Measurements from ENCODE around the gene RNF220. TPM values are rescaled to one million over a fixed set of nuclear protein-coding genes. Genes with fewer than 3 reads are reported as not detected.

RNF220 gene
- total and polyA plus RNA-seq, 10 donors, result 59.0 to 126 (median 71.7) TPM

DNA sequence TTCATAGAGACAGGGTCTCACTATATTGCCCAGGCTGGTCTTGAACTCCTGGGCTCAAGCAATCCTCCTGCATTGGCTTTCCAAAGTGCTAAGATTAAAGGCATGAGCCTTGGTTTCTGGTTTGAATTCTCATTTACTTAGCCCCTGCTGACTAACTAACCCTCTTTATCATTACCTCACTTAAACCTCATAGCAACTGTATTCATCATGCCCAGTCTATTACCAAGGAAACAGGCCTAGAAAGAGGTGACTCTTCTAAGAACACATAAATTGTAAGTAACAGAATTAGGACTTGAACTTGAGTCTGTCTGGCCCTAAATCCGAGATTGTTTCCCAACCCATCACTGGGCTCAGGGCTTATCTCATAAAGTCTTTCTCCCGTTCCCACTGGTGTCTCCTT, 225.1 kb downstream of the RNF220 start:
- TF ChIP-seq POLR2AphosphoS5 (IDR thresholded peaks at IDR 0.05), result no peak
- TF ChIP-seq, protein P1, sequence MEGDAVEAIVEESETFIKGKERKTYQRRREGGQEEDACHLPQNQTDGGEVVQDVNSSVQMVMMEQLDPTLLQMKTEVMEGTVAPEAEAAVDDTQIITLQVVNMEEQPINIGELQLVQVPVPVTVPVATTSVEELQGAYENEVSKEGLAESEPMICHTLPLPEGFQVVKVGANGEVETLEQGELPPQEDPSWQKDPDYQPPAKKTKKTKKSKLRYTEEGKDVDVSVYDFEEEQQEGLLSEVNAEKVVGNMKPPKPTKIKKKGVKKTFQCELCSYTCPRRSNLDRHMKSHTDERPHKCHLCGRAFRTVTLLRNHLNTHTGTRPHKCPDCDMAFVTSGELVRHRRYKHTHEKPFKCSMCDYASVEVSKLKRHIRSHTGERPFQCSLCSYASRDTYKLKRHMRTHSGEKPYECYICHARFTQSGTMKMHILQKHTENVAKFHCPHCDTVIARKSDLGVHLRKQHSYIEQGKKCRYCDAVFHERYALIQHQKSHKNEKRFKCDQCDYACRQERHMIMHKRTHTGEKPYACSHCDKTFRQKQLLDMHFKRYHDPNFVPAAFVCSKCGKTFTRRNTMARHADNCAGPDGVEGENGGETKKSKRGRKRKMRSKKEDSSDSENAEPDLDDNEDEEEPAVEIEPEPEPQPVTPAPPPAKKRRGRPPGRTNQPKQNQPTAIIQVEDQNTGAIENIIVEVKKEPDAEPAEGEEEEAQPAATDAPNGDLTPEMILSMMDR (IDR thresholded peaks at IDR 0.05 in 8 of 11, conservative IDR thresholded peaks at IDR 0.05 in 3 of 11), result no peak
- no peak for TF ChIP-seq POLR2A (IDR thresholded peaks at IDR 0.05)
- H3K9me3 ChIP-seq, result no peaks in the 10 kb centered on the region
- peaks cover 0 to 25% (median 17%) of the 10 kb centered on the region in 6 donors for H3K36me3 ChIP-seq
- H3K4me1 ChIP-seq, result peaks cover 16 to 37% (median 32%) of the 10 kb centered on the region in 6 donors
- H3K27ac ChIP-seq, result no peak overlapping the region
- no peak for DNase-seq
- 95 to 99% (median 97%) methylated on average over 2 of the region's 2 CpGs for WGBS, 5 donors
- intact Hi-C loops (cut with DNase I; ENCODE audit: low total_unique reads), result no loop called here
- no peak overlapping the region for H3K4me3 ChIP-seq
- H3K27me3 ChIP-seq (replicated peaks in 1 of 7), result no peaks in the 10 kb centered on the region

DNA sequence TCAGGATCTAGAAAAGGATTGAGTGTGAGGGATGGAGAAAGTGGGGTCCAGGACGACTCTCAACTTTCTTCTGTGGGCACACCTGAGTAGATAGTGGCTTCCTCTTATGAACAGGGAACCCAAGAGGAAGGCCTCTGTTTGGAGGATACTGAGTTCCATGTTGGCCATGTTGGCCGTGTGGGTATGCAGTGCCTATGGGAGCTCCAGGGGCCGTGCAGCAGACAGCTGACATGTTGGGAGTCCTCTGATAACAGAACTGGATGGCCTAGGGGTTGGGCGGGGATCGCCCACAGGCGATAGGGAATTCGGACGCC, 226.2 kb downstream of the RNF220 start:
- Histone ChIP-seq H3K27ac (peak overlapping the region; percentile 91 to 98 (median 96)), H3K4me1 (peaks cover 16 to 49% (median 35%) of the 10 kb centered on the region in 6 donors), H3K9me3 (no peaks in the 10 kb centered on the region), H3K36me3 (peaks cover 0 to 37% (median 28%) of the 10 kb centered on the region in 6 donors), H3K4me3 (peak overlapping the region; percentile 68 to 97 (median 88)), H3K27me3 (replicated peaks in 1 of 7) (no peaks in the 10 kb centered on the region)
- 14 to 32% (median 22%) methylated on average over 3 to 8 of the region's 8 CpGs for WGBS, 5 donors
- no peak for DNase-seq
- TF ChIP-seq, protein P1 (IDR thresholded peaks at IDR 0.05 in 8 of 11, conservative IDR thresholded peaks at IDR 0.05 in 3 of 11), result no peak
- TF ChIP-seq POLR2AphosphoS5 (IDR thresholded peaks at IDR 0.05) (no peak), POLR2A (IDR thresholded peaks at IDR 0.05) (no peak)
- intact Hi-C loops (cut with DNase I; ENCODE audit: low total_unique reads), result no loop called here

DNA sequence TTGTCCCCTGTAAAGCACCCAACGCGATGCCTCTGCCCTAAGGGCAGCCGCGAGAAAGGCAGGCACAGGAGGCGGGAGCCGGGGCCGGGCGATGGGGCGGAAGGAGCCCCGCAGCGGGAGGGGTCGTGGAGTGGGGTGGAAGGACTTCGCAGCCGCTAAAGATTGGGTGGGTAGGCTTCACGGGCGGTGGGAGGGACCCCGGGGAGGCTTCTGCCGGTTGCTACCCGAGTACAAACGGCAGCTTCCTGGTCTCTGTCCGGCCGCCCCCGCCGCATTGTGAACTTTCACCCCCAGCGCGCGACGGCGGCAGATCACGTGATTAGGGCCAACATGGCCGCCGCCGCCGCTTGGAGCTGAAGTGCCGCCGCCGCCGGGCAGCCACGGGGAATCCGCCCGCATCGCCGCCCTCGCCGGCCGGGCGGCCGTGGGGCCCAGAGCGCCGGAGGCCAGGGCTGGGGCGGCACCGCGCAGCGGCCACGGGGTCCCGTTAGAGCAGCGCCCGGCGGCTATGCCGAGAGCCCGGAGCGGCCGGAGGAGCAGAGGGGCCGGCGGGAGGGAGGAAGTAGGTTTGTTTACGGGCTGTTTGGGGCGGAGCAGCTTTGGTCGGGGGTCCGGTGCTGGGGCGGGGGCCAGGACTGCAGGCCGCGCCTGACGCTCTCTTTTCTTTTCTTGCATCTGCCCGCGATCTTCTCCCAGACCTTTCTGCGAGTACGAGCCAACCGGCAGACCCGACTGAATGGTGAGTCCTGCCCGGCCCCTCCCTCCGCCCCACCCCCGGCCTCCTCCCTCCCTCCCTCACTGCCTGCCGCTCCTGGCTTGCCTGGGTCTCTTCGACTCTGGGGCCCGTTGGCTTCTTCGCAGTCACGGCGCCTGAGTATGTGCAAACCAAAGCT, 226.8 kb downstream of the RNF220 start:
- no peaks in the 10 kb centered on the region for H3K27me3 ChIP-seq (replicated peaks in 1 of 7)
- peaks cover 16 to 54% (median 35%) of the 10 kb centered on the region in 6 donors for H3K4me1 ChIP-seq
- H3K9me3 ChIP-seq, result no peaks in the 10 kb centered on the region
- H3K27ac ChIP-seq, result peak overlapping the region; percentile 91 to 98 (median 96)
- intact Hi-C loops (cut with DNase I; ENCODE audit: low total_unique reads), result no loop called here
- H3K36me3 ChIP-seq, result peaks cover 0 to 43% (median 35%) of the 10 kb centered on the region in 6 donors
- peak overlapping the region; percentile 68 to 97 (median 88) for H3K4me3 ChIP-seq
- 0 to 1% (median 1%) methylated on average over 51 to 88 of the region's 88 CpGs for WGBS, 5 donors
- TF ChIP-seq POLR2AphosphoS5 (IDR thresholded peaks at IDR 0.05), result peak; percentile 93 to 94 (median 93)
- peak; percentile 18 to 45 (median 40) for TF ChIP-seq POLR2A (IDR thresholded peaks at IDR 0.05)
- TF ChIP-seq, protein P1 (IDR thresholded peaks at IDR 0.05 in 8 of 11, conservative IDR thresholded peaks at IDR 0.05 in 3 of 11), result peak in 1 of 11 experiments; percentile 12
- peak; percentile 98 for DNase-seq

DNA sequence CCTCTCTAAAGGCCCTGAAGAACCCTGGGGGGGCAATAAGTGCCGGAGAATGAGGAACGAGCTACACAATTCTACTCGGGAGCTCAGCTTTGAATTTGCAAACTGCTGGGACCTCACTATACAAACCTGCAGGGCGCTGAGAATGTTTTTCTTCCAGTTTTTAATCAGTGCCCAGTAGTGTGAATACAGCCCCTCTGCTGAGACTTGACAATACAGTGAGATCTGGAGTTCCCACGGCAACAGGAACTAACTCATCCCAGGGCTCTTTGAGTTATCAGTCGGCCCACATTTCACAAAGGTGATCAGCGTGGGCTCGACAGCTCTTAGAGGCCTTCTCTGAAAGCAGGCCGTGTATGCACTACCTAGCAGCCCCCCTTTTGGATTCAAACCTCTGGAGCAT, 227.5 kb downstream of the RNF220 start:
- peaks cover 0 to 50% (median 42%) of the 10 kb centered on the region in 6 donors for H3K36me3 ChIP-seq
- DNase-seq, result no peak
- intact Hi-C loops (cut with DNase I; ENCODE audit: low total_unique reads), result no loop called here
- WGBS, 5 donors, result 11 to 52% (median 29%) methylated on average over 9 of the region's 9 CpGs
- H3K27me3 ChIP-seq (replicated peaks in 1 of 7), result no peaks in the 10 kb centered on the region
- no peaks in the 10 kb centered on the region for H3K9me3 ChIP-seq
- H3K4me3 ChIP-seq, result peak overlapping the region; percentile 68 to 97 (median 88)
- H3K4me1 ChIP-seq, result peaks cover 16 to 61% (median 37%) of the 10 kb centered on the region in 6 donors
- TF ChIP-seq, protein P1 (IDR thresholded peaks at IDR 0.05 in 8 of 11, conservative IDR thresholded peaks at IDR 0.05 in 3 of 11), result no peak
- no peak for TF ChIP-seq POLR2AphosphoS5 (IDR thresholded peaks at IDR 0.05)
- no peak for TF ChIP-seq POLR2A (IDR thresholded peaks at IDR 0.05)
- peak overlapping the region; percentile 91 to 98 (median 96) for H3K27ac ChIP-seq

Data from spleen (tissue), 11 donors.